IMR-90 (cell line): Measurements from ENCODE around the gene SMARCD1. TPM values are rescaled to one million over a fixed set of nuclear protein-coding genes. Genes with fewer than 3 reads are reported as not detected.

Experiments used
- ATAC-seq: fragments of 200-7000 bp; cut with Tn5 transposase; 2 replicates; pipeline ENCODE4 v1.9.1; 2020; ENCODE audit warnings: low read depth, mild to moderate bottlenecking, moderate library complexity
- BruUV-seq: library from RNA; stranded (reverse); fragments of 400-500 nt; replicated peaks from 2 replicates; lab custom pipeline; 2021; lab: Mats Ljungman, UMichigan
- CTCF ChIA-PET: fragments of 300-600 bp; formaldehyde crosslinking; extraction: SDS; loops from one replicate; lab custom pipeline; 2021; ENCODE audit warnings: antibody characterized with exemption; lab: Yijun Ruan, JAX
- POLR2A ChIA-PET: fragments of 300-600 bp; sonication (Branson Sonifier 250); formaldehyde crosslinking; loops from one replicate; lab custom pipeline; 2022; ENCODE audit warnings: antibody characterized with exemption; ENCODE audit not compliant: unreplicated experiment; lab: Charles Lee
- DNase-seq: peaks from one replicate; pipeline ENCODE4 v3.0.0; 2013
- H2AFZ ChIP-seq: replicated peaks from 2 replicates; pipeline ENCODE3; 2013; ENCODE audit warnings: low read length, mild to moderate bottlenecking; ENCODE audit not compliant: poor library complexity
- H2AK5ac ChIP-seq: 2 replicates; pipeline ENCODE4 v1.6.1; 2013; ENCODE audit warnings: low read depth, low read length, inconsistent platforms
- H2AK9ac ChIP-seq: replicated peaks from 2 replicates; pipeline ENCODE3; 2013; ENCODE audit warnings: mild to moderate bottlenecking, low read depth, low read length, moderate library complexity; ENCODE audit not compliant: poor library complexity
- H2BK120ac ChIP-seq: 2 replicates; pipeline ENCODE4 v1.6.1; 2013; ENCODE audit warnings: low read depth, low read length, inconsistent platforms
- H2BK15ac ChIP-seq: 3 replicates; pipeline ENCODE4 v1.6.1; 2013; ENCODE audit warnings: low read depth, low read length, inconsistent platforms
- H2BK20ac ChIP-seq: 2 replicates; pipeline ENCODE4 v1.6.1; 2013; ENCODE audit warnings: low read depth, mild to moderate bottlenecking, inconsistent platforms, low read length, moderate library complexity
- H2BK5ac ChIP-seq: 2 replicates; pipeline ENCODE4 v1.6.1; 2013; ENCODE audit warnings: mild to moderate bottlenecking, low read depth, low read length, inconsistent platforms; ENCODE audit not compliant: poor library complexity, severe bottlenecking
- H3K14ac ChIP-seq: replicated peaks from 2 replicates; pipeline ENCODE4 v1.6.1; 2013; ENCODE audit warnings: low read depth, low read length, inconsistent platforms
- H3K18ac ChIP-seq: 2 replicates; pipeline ENCODE4 v1.6.1; 2013; ENCODE audit warnings: low read depth, low read length, control low read depth
- H3K23ac ChIP-seq: 2 replicates; pipeline ENCODE4 v1.6.1; 2013; ENCODE audit warnings: low read depth, low read length, inconsistent platforms
- H3K27ac ChIP-seq: 2 replicates; pipeline ENCODE4 v1.5.1; 2013; ENCODE audit warnings: mild to moderate bottlenecking, control low read depth, low read length; ENCODE audit not compliant: insufficient read depth
- H3K27me3 ChIP-seq: 2 replicates; pipeline ENCODE4 v1.6.1; 2013; ENCODE audit warnings: low read length; ENCODE audit not compliant: control insufficient read depth, insufficient read depth
- H3K36me3 ChIP-seq: 2 replicates; pipeline ENCODE4 v1.6.1; 2013; ENCODE audit warnings: low read length, mixed read lengths; ENCODE audit not compliant: control insufficient read depth, insufficient read depth
- H3K4ac ChIP-seq: 2 replicates; pipeline ENCODE4 v1.6.1; 2013; ENCODE audit warnings: low read depth, low read length, inconsistent platforms
- H3K4me1 ChIP-seq: 2 replicates; pipeline ENCODE4 v1.6.1; 2013; ENCODE audit warnings: low read length, mixed read lengths; ENCODE audit not compliant: control insufficient read depth, insufficient read depth
- H3K4me2 ChIP-seq: 2 replicates; pipeline ENCODE4 v1.6.1; 2013; ENCODE audit warnings: low read depth, mild to moderate bottlenecking, control low read depth, low read length, moderate library complexity
- H3K4me3 ChIP-seq: 2 replicates; pipeline ENCODE4 v1.5.1; 2013; ENCODE audit warnings: low read depth, mild to moderate bottlenecking, control low read depth, low read length, moderate library complexity; ENCODE audit not compliant: insufficient read depth
- H3K56ac ChIP-seq: 2 replicates; pipeline ENCODE4 v1.6.1; 2013; ENCODE audit warnings: low read length, inconsistent platforms; ENCODE audit not compliant: insufficient read depth; ENCODE audit errors: extremely low read depth
- H3K79me1 ChIP-seq, 2 experiments: 2 replicates each; pipeline ENCODE4 v1.6.1; 2013; ENCODE audit warnings: low read length in 2 of 2, inconsistent platforms in 1 of 2, low read depth in 1 of 2
- H3K9ac ChIP-seq: 2 replicates; pipeline ENCODE4 v1.6.1; 2013; ENCODE audit warnings: low read depth, low read length, control low read depth
- H3K9me1 ChIP-seq: 2 replicates; pipeline ENCODE4 v1.6.1; 2013; ENCODE audit warnings: low read length, inconsistent platforms; ENCODE audit not compliant: insufficient read depth
- H3K9me3 ChIP-seq: 2 replicates; pipeline ENCODE4 v1.6.1; 2013; ENCODE audit warnings: low read length; ENCODE audit not compliant: control insufficient read depth, insufficient read depth
- H4K20me1 ChIP-seq: 2 replicates; pipeline ENCODE4 v1.6.1; 2013; ENCODE audit warnings: low read length, inconsistent platforms; ENCODE audit not compliant: insufficient read depth
- H4K5ac ChIP-seq: 2 replicates; pipeline ENCODE4 v1.6.1; 2013; ENCODE audit warnings: mild to moderate bottlenecking, low read depth, low read length, control low read depth
- H4K8ac ChIP-seq, 2 experiments: 2 replicates each; pipeline ENCODE4 v1.6.1; 2013; ENCODE audit warnings: low read depth in 2 of 2, low read length in 2 of 2, control low read depth in 1 of 2, inconsistent platforms in 1 of 2
- H4K91ac ChIP-seq: 2 replicates; pipeline ENCODE4 v1.6.1; 2013; ENCODE audit warnings: low read depth, low read length, inconsistent platforms; ENCODE audit not compliant: insufficient read depth
- BHLHE40 ChIP-seq: fragments of 150-350 bp; IDR thresholded peaks from 2 replicates; pipeline ENCODE4 v1.6.1; 2016; ENCODE audit warnings: mild to moderate bottlenecking, low read depth, low read length
- CHD1 ChIP-seq: IDR thresholded peaks from 2 replicates; pipeline ENCODE4 v1.6.1; 2012; ENCODE audit warnings: low read depth, low read length, improper control_type of control experiment
- ELK1 ChIP-seq: fragments of 150-350 bp; IDR thresholded peaks from 2 replicates; pipeline ENCODE4 v1.6.1; 2016; ENCODE audit warnings: low read depth, mild to moderate bottlenecking, low read length, moderate library complexity, borderline replicate concordance
- MXI1 ChIP-seq: IDR thresholded peaks from 2 replicates; pipeline ENCODE4 v1.6.1; 2012; ENCODE audit warnings: low read depth, mild to moderate bottlenecking, low read length, moderate library complexity, borderline replicate concordance
- NFE2L2 ChIP-seq: fragments of 150-350 bp; IDR thresholded peaks from 2 replicates; pipeline ENCODE4 v1.6.1; 2016; ENCODE audit warnings: low read depth, mild to moderate bottlenecking, low read length
- POLR2A ChIP-seq: IDR thresholded peaks from 2 replicates; pipeline ENCODE4 v1.6.1; 2012; ENCODE audit warnings: mild to moderate bottlenecking, low read depth, low read length
- RFX5 ChIP-seq: IDR thresholded peaks from 2 replicates; pipeline ENCODE4 v1.8.0; 2012; ENCODE audit warnings: low read depth, mild to moderate bottlenecking, low read length, moderate library complexity
- whole genome bisulfite sequencing, 2 experiments: methylation state at CpG; one replicate each; pipeline versions ENCODE4 v1.1.5 to v1.1.7; 2013; ENCODE audit warnings: missing lambda C conversion rate in 2 of 2; ENCODE audit not compliant: insufficient read length in 1 of 2; ENCODE audit errors: extremely low coverage in 2 of 2; 5-methylcytosine and 5-hydroxymethylcytosine counted together
- dilution Hi-C: fragments of 300-500 bp; cut with HindIII; formaldehyde crosslinking; loops from one replicate; pipeline ENCODE4 v1.14.3; 2018; ENCODE audit warnings: low sequenced_read_pairs; ENCODE audit not compliant: unreplicated experiment
- in situ Hi-C: fragments of 300-500 bp; cut with MboI; formaldehyde crosslinking; loops from 3 replicates; pipeline ENCODE4 v1.14.3; 2019; ENCODE audit warnings: low sequenced_read_pairs, inconsistent platforms, mixed read lengths
- intact Hi-C: fragments of 100-400 bp; cut with micrococcal nuclease; formaldehyde crosslinking; loops from 2 replicates; pipeline ENCODE4 v1.10.0; 2022
- polyA plus RNA-seq, 3 experiments: library from polyadenylated mRNA; depleted of rRNA; stranded (reverse); fragments of >200 nt; gene quantifications; 2 replicates each; pipeline ENCODE4 v1.2.3, GENCODE V29; 2012; ENCODE audit warnings: low replicate concordance in 1 of 3
- total RNA-seq: library from RNA; depleted of rRNA; stranded (reverse); fragments of >200 nt; gene quantifications from 2 replicates; pipeline ENCODE4 v1.2.3, GENCODE V29; 2012

Gene SMARCD1
- total and polyA plus RNA-seq, 2 of the 4 experiments (the other 2 are of a cell fraction), result 28.1 to 47.9 TPM

DNA sequence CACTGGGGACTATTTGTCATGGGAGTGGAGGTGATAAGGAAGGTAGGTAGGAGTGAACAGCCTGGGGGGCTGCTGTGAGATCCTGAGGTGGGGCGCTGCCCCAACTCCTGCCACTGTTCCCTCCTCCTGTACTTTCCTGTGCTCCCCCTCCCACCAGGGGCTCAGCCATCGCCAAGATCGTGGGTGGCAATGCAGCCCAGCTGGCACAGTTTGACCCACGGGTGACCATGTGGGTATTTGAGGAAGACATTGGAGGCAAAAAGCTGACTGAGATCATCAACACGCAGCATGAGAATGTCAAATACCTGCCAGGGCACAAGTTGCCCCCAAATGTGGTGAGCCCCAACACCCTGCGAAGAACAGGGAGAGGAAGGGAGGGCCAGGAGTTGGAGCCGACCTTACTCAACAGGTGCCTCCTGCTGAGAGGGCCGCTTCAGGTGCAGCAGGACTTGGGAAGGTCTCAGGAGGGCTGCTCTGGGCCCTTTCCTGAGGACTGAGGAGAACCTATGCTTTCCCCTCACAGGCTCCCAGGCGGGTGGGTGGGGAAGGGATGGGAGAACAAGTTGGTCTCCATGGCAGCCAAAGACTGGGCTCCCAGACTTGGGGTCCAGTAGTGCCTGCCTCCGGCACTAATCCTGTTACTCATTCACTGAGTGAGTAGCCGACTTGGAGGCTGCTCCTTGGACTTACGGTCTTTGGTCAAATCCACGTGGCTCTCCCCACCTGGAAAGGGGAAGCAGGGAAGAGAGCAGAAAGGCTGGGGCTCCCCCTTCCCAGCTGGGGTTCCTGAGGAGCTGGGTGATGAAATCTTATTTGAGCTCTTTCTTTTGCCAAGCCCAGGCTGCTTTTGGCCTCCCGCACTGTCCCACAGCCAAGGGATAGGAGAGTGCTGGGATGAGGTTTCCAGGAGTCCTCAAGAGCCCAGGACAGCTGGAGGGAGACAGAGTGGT, 19.6 kb downstream of the SMARCD1 start:
- DNase-seq, result no peak
- no peak for ATAC-seq
- H3K4ac ChIP-seq, result no peak overlapping the region
- H3K9me1 ChIP-seq, result no peaks in the 10 kb centered on the region
- H4K20me1 ChIP-seq, result 0 out of 2 replicates have a peak, but pooled peaks cover 3% of the 10 kb centered on the region
- dilution Hi-C loops (no loop called here), in situ Hi-C loops (no loop called here), intact Hi-C loops (no loop called here)
- H3K56ac ChIP-seq, result no peak overlapping the region
- H3K4me1 ChIP-seq, result no peaks in the 10 kb centered on the region
- no peaks in the 10 kb centered on the region for H3K9me3 ChIP-seq
- H2BK20ac ChIP-seq, result no peak overlapping the region
- no peak overlapping the region for H3K4me2 ChIP-seq
- BruUV-seq, result no TSS peak
- peaks cover 0 to 3% of the 10 kb centered on the region in 2 experiments; a peak in 1 of 4 replicates for H3K79me1 ChIP-seq
- ChIA-PET CTCF (interaction anchor here (1.0 kb wide), 1 partner anchor 17 kb away, joined by 3 read pairs; no protein-coding TSS in a partner anchor), POLR2A (no interaction called here)
- H2AK5ac ChIP-seq, result 0 out of 2 replicates have a peak overlapping the region, but pooled peaks have one; percentile 38
- no peak overlapping the region for H2AK9ac ChIP-seq
- no peak overlapping the region for H2BK5ac ChIP-seq
- H3K36me3 ChIP-seq, result peaks cover 12% of the 10 kb centered on the region
- H4K8ac ChIP-seq, result no peak overlapping the region
- no peak overlapping the region for H3K9ac ChIP-seq
- no peak overlapping the region for H2AFZ ChIP-seq
- H2BK15ac ChIP-seq, result no peak overlapping the region
- H3K27me3 ChIP-seq, result peaks cover 4% of the 10 kb centered on the region; the same call in 1 of the 2 replicates
- H3K4me3 ChIP-seq, result no peak overlapping the region
- no peak overlapping the region for H3K23ac ChIP-seq
- H3K14ac ChIP-seq, result no peak overlapping the region
- TF ChIP-seq MXI1, result no peak
- TF ChIP-seq ELK1, result no peak
- no peak for TF ChIP-seq NFE2L2
- TF ChIP-seq RFX5, result no peak
- TF ChIP-seq BHLHE40, result no peak
- TF ChIP-seq CHD1, result no peak
- TF ChIP-seq POLR2A, result no peak
- no peak overlapping the region for H3K18ac ChIP-seq
- H4K5ac ChIP-seq, result no peak overlapping the region
- no peak overlapping the region for H4K91ac ChIP-seq
- no peak overlapping the region for H3K27ac ChIP-seq
- 83% methylated on average over 3 of the region's 14 CpGs; no CpG with 5 or more reads in 1 of the 2 experiments for WGBS, 2 experiments
- no peak overlapping the region for H2BK120ac ChIP-seq
